HepG2 (cell line): ENCODE results near the gene CRIM1. TPM values are rescaled to one million over a fixed set of nuclear protein-coding genes. Genes with fewer than 3 reads are reported as not detected.

ENCODE experiments used
- HES4 ChIP-seq: sonication (generic); formaldehyde crosslinking; IDR thresholded peaks from 2 replicates; pipeline ENCODE4 v1.9.0; 2021; ENCODE audit warnings: mild to moderate bottlenecking, missing genetic modification reagents, borderline replicate concordance
- HNF1B ChIP-seq: sonication (generic); formaldehyde crosslinking; IDR thresholded peaks from 2 replicates; pipeline ENCODE4 v1.5.1; 2020; ENCODE audit warnings: mild to moderate bottlenecking, moderate library complexity, missing genetic modification reagents
- HNRNPUL1 ChIP-seq: fragments of 200-400 bp; formaldehyde crosslinking; IDR thresholded peaks from 2 replicates; pipeline ENCODE4 v1.6.1; 2017; ENCODE audit warnings: low read depth, mild to moderate bottlenecking, low read length, moderate library complexity
- KDM5B ChIP-seq: sonication (generic); formaldehyde crosslinking; IDR thresholded peaks from 2 replicates; pipeline ENCODE4 v1.4.0; 2020; ENCODE audit warnings: missing genetic modification reagents, mild to moderate bottlenecking, borderline replicate concordance
- NKX3-1 ChIP-seq: sonication (generic); formaldehyde crosslinking; IDR thresholded peaks from 2 replicates; pipeline ENCODE4 v1.5.0; 2020; ENCODE audit warnings: missing genetic modification reagents
- PAX8 ChIP-seq: sonication (generic); formaldehyde crosslinking; IDR thresholded peaks from 2 replicates; pipeline ENCODE4 v1.8.0; 2022; ENCODE audit warnings: mild to moderate bottlenecking, missing genetic modification reagents, borderline replicate concordance
- REL ChIP-seq: sonication (generic); formaldehyde crosslinking; conservative IDR thresholded peaks from 2 replicates; pipeline ENCODE4 v1.8.0; 2022; ENCODE audit warnings: mild to moderate bottlenecking, missing genetic modification reagents, moderate library complexity
- SAP130 ChIP-seq: IDR thresholded peaks from 2 replicates; pipeline ENCODE4 v1.6.1; 2016; ENCODE audit warnings: low read depth
- SRSF4 ChIP-seq: fragments of 200-400 bp; formaldehyde crosslinking; IDR thresholded peaks from one replicate; pipeline ENCODE4 v1.6.1; 2018; ENCODE audit warnings: mild to moderate bottlenecking, low read depth, low read length, moderate library complexity; ENCODE audit not compliant: poor library complexity, severe bottlenecking
- ZBTB40 ChIP-seq, 2 experiments: fragments of 450-650 bp in 1 of 2; sonication (generic) in 1 of 2; formaldehyde crosslinking in 1 of 2; IDR thresholded peaks; 2 replicates each; pipeline versions ENCODE4 v1.6.1 to v1.8.0; 2016 to 2022; ENCODE audit warnings: antibody characterized with exemption in 1 of 2, mild to moderate bottlenecking in 1 of 2, missing genetic modification reagents in 1 of 2
- ZC3H13 ChIP-seq: sonication (generic); formaldehyde crosslinking; IDR thresholded peaks from 2 replicates; pipeline ENCODE4 v1.8.1; 2023; ENCODE audit warnings: mild to moderate bottlenecking, missing genetic modification reagents, moderate library complexity
- ZNF207 ChIP-seq: fragments of 450-650 bp; IDR thresholded peaks from 2 replicates; pipeline ENCODE4 v1.6.1; 2016; ENCODE audit warnings: antibody characterized with exemption, borderline replicate concordance
- ZNF615 ChIP-seq: sonication (generic); formaldehyde crosslinking; IDR thresholded peaks from 2 replicates; pipeline ENCODE4 v1.5.0; 2020; ENCODE audit warnings: mild to moderate bottlenecking, missing genetic modification reagents, borderline replicate concordance
- polyA plus RNA-seq, 8 experiments: library from polyadenylated mRNA; depleted of rRNA in 3 of 8; stranded (reverse) in 7 of 8; unstranded in 1 of 8; fragments of >200 nt; fragmentation: Illumina TruSeq in 4 of 8; extraction: Trizol in 4 of 8; gene quantifications; 2 replicates each; pipeline versions ENCODE4 v1.2.1 to v1.2.3, GENCODE V29; 2011 to 2016; ENCODE audit warnings: low read depth in 4 of 8, missing spikeins in 1 of 8, mixed read lengths in 1 of 8; ENCODE audit not compliant: insufficient read depth in 1 of 8
- total RNA-seq, 5 experiments: library from RNA; depleted of rRNA; stranded (reverse); fragments of >200 nt; fragmentation: Illumina TruSeq; extraction: Trizol; gene quantifications; 2 replicates each; pipeline ENCODE4 v1.2.3, GENCODE V29; 2016; ENCODE audit warnings: low read depth in 1 of 5
- TF ChIP-seq, protein P1 (sequence below): sonication (generic); formaldehyde crosslinking; IDR thresholded peaks from 2 replicates; pipeline ENCODE4 v1.8.1; 2022; ENCODE audit warnings: mild to moderate bottlenecking, missing genetic modification reagents

CRIM1 gene
- total and polyA plus RNA-seq, 2 of the 13 experiments (the other 11 are each of a cell fraction or from before 2014, with no cell fraction given) = 39.1 to 69.9 TPM

- TF ChIP-seq HNF1B (CRISPR knock-in tag) (peak; percentile 66; the same call in 1 of the 2 replicates), ZNF207 (no peak), PAX8 (CRISPR knock-in tag) (no peak), ZBTB40 (IDR thresholded peaks at IDR 0.05) (no peak), ZBTB40 (CRISPR knock-in tag; IDR thresholded peaks at IDR 0.05) (peak; percentile 24; the same call in 1 of the 2 replicates), HNRNPUL1 (no peak), HES4 (peak; percentile 66; the same call in 1 of the 2 replicates), REL (CRISPR knock-in tag) (no peak), SRSF4 (no peak), ZC3H13 (no peak), KDM5B (CRISPR knock-in tag) (peak; percentile 84; the same call in 1 of the 2 replicates), SAP130 (CRISPR knock-in tag) (peak; percentile 83), NKX3-1 (CRISPR knock-in tag) (no peak), ZNF615 (no peak)
- TF ChIP-seq, protein P1, sequence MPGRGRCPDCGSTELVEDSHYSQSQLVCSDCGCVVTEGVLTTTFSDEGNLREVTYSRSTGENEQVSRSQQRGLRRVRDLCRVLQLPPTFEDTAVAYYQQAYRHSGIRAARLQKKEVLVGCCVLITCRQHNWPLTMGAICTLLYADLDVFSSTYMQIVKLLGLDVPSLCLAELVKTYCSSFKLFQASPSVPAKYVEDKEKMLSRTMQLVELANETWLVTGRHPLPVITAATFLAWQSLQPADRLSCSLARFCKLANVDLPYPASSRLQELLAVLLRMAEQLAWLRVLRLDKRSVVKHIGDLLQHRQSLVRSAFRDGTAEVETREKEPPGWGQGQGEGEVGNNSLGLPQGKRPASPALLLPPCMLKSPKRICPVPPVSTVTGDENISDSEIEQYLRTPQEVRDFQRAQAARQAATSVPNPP = 0 out of 2 replicates have a peak, but pooled peaks have one; percentile 52
Observed at GRCh38 chr2:36597532-36598377, 242.2 kb downstream of the CRIM1 start, which contains the start of gene FEZ2 (continued).
